CD4-positive, alpha-beta T cell treated with Interleukin-4 for 1 hour (primary cell): ENCODE measurements around the gene PLEKHG3.

Experiments
- DNase-seq, 2 donors: peaks; one replicate each; pipeline ENCODE4 v3.0.0-alpha.2; 2020 to 2022

The PLEKHG3 gene

DNA sequence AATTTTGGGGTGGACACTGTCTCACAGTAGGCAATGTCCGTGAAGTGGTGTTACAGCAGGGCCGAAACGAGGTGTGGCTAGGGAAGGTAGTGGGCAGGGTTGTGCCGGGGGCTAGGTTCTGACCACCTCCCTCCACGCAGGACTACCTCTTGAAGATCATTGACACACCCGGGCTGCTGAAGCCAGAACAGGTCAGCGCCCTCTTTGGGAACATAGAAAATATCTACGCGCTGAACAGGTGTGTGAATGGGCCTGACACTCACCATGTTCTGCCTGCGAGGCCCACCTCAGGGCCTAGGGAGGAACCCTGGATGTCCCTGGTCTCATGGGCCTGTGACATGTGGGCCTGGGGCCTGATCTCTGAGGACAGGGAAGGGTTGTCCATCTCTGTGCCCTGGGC is 24.6 kb downstream of the PLEKHG3 start:
- no peak for DNase-seq

DNA sequence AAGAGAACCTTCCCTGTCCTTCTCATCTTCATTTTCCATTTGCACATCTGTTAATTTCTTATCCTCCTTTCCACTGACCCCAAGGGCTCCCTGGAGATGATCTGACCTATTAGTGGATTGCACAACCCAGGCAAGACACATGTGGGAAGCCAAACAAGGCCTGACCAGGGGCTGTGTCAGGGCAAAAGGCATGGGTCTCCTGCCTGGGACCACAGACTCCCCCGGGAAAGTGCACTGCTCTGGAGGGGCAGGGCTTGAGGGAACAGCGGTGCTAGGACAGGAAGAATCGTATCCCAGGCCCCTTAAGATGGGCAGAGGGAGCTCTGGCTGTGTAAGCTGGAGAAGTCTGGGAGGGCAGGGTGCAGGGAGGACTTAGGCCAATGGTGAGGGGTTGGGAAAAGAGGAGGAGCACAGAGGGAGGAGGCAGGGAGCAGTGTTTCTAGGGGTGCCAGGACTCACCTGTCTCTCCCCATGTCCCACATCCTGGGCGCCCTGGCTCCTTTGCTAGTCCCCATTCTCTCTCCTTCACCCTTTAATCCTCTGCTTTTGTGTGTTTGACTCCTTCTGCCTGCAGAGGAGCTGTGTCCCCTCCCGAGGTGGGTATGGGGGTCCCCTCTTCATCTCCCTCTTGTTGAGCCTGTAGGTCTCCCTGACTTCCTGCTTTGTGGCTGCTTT is 25.3 kb downstream of the PLEKHG3 start:
- no peak for DNase-seq

GRCh38 chr14:64730061-64730440 is 25.8 kb downstream of the PLEKHG3 start:
- no peak for DNase-seq

DNA sequence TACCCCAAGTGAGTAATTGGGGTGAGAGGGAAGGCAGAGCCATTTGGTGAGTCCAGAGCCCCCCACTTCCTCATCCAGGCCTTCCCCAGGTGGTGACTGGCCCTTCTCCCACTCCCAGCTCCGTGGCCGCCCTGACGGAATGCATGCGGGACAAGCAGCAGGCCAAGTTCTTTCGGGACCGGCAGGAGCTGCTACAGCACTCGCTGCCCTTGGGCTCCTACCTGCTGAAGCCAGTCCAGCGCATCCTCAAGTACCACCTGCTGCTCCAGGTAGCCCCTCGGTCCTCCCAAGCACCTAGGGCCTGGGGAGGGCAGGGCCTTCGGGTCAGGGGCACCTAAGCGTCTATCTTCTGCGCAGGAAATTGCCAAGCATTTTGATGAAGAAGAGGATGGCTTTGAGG is 26.5 kb downstream of the PLEKHG3 start:
- no peak for DNase-seq

DNA sequence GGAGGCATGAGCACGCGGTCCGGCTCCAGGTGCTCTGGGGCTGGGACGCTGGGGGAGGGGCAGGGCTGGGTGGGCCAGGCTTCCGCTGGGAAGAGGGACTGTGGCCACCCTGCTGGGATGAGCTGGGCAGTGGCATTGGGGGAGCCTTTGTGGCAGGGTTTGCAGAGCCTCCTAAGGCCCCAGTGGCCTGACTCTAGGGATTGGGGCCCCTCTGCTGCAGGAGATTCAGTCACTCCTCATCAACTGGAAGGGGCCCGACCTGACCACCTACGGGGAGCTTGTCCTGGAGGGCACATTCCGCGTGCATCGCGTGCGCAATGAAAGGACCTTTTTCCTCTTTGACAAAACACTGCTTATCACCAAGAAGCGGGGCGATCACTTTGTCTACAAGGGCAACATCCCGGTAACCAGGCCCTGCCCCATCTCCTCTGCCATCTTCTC is 26.9 kb downstream of the PLEKHG3 start:
- no peak for DNase-seq

DNA sequence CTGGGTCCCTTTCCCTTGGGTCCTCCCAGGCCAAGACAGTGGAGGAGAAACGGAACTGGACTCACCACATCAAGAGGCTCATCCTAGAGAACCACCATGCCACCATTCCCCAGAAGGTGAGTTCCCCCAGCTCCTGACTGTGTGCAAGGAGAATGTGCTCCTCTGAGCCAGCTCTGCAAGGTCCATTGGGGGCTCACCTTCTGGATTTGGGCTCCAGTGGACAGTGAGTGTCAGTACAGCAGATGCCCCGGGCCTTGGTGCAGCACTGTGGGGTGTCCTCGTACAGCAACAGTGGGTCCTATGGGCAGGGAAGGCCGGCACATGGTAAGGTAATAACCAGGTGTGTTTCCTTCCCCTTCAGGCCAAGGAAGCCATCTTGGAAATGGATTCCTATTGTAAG is 27.8 kb downstream of the PLEKHG3 start:
- no peak for DNase-seq

- no peak for DNase-seq
These were observed 28.4 kb downstream of the PLEKHG3 start for GRCh38 chr14:64732536-64733120.

GRCh38 chr14:64733321-64733720 is 29.1 kb downstream of the PLEKHG3 start:
- no peak for DNase-seq

DNA sequence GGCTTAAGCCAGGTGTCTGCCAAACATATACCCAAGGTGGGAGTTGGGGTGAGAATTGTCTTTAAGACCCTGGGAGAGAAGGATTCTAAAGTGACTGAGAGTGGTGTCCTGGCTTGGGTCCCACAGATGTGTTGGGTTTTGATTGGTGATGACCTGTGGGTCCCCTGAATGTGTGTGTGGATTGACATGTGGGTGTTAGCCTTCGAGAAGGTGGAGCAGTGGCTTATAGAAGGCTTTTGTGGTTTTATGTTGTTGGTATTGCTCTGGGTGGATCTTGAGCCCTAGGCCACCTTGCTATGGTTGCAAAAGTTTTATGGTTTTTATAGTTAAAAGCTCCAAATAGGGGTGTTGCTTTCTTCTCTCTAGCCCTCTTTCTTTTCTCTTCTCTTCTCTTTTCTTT is 29.7 kb downstream of the PLEKHG3 start:
- no peak for DNase-seq

- DNase-seq, result no peak
These were observed 30.8 kb downstream of the PLEKHG3 start for GRCh38 chr14:64734990-64735389.

GRCh38 chr14:64736271-64737169 is 32.3 kb downstream of the PLEKHG3 start:
- no peak for DNase-seq

GRCh38 chr14:64737391-64738280 is 33.4 kb downstream of the PLEKHG3 start:
- no peak for DNase-seq

- DNase-seq, result no peak
These were observed 34.1 kb downstream of the PLEKHG3 start for GRCh38 chr14:64738281-64738804.

DNA sequence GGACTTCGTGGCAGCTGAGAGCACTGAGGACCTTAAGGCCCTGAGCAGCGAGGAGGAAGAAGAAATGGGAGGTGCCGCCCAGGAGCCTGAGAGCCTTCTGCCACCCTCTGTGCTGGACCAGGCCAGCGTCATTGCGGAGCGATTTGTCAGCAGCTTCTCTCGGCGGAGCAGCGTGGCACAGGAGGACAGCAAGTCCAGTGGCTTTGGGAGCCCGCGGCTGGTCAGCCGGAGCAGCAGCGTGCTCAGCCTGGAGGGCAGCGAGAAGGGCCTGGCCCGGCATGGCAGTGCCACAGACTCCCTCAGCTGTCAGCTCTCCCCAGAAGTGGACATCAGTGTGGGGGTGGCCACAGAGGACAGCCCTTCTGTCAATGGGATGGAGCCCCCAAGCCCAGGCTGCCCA is 37.0 kb downstream of the PLEKHG3 start:
- no peak for DNase-seq

DNA sequence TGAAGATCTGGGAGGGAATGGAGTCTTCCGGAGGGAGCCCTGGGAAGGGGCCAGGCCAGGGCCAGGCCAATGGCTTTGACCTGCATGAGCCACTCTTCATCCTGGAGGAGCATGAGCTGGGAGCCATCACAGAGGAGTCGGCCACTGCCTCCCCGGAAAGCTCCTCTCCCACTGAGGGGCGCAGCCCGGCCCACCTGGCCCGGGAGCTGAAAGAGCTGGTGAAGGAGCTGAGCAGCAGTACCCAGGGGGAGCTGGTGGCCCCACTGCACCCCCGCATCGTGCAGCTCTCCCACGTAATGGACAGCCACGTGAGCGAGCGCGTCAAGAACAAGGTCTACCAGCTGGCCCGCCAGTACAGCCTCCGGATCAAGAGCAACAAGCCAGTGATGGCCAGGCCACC is 37.7 kb downstream of the PLEKHG3 start:
- DNase-seq, result no peak

DNA sequence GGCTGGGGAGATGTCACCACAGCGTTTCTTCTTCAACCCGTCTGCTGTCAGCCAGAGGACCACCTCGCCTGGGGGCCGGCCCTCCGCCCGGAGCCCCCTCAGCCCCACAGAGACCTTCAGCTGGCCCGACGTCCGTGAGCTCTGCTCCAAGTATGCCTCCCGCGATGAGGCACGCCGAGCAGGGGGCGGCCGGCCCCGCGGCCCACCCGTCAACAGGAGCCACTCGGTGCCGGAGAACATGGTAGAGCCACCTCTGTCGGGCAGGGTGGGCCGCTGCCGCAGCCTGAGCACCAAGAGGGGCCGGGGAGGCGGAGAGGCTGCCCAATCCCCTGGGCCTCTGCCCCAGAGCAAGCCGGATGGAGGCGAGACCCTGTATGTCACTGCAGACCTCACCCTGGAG is 38.8 kb downstream of the PLEKHG3 start:
- DNase-seq, result no peak

DNA sequence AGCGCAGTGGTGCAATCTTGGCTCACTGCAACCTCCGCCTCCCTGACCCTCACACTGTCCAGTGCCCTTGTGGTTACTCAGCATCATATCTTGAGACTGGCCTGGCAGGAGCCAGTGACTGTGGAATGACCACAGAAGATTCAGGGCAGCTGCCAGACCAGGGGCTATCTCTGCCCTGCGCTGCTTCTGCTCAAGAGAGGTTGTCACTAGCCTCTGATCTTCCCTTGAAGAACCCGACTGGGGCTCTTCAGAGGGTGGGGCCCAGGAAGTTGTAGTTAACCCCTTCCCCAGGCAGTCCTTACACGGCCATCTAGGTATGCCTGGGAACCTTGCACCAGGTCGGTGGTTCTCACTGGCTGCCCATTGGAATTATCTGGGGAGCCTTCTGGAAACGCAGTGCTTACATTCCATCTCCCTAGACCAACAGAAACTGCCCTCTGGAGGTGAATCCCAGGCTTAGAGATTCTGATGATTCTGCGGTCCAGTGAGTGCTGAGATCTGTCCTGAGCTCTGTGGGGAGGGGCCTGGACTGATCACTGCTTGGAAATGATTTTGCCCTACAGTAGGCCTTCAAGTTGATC is 41.4 kb downstream of the PLEKHG3 start:
- DNase-seq, result no peak

DNA sequence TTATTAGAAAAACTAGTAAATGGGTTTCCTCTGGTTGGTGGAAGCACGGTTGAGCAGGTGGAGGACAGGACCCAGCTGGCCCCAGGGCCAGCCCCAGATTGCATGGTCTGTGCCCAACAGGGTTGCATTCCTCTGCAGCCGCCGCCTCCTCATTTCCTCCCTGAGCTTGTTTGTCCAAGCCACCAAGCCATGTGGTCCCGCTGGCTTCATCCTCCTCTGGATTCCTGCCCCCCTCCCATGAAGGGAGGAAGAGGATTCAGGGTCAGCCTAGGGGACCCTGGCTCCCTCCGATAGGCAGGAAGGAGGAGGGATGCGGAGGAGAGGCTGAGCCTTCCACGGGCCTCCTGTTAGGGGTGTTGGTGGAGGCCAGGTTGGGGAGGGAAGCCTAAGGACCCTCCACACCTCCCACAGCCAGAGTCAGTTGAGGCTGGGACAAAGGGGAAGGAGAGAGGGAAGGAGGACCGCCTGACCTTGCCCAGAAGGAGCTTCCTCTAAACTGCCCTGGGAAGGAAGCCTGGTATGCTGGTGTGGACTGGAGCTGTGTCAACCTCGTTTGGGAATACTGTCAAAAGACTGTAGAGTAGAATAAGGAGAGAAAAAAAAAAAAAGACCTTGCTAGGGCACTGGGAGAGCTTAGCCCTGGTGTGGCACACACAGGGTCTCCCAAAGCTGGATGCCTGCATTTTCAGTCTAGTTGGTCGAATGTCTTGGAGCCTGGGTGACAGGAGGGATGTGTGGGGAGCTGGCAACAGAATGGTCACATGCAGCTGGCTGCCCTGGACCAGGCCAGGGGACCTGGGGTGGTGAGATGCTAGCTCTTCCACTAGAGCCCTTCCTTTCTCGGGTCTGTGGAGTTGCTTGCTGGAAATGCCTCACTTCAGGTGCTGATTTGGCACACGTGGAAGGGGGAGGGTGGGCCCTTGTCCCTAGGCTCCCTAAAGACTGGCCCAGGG is 42.4 kb downstream of the PLEKHG3 start:
- no peak for DNase-seq

DNA sequence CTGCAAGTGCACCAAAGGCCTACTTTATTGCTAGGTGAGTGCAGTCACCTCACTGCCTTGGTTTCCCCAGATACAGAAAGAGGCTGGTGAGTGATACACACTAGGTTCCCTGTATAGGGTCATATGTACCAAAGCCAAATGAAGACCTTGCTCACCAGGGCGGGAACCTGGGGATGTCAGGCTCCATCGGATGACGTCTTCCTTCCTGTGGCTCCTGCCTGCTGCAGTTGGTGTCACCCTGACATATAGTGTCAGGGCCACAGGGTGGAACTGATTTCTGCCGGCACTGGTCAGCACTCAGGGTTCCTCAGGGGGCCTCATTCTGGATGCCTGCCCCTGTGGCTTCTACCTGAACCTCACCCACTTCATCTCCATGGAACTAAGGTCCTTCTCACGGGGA is 43.1 kb downstream of the PLEKHG3 start:
- no peak for DNase-seq

- DNase-seq, result no peak
These were observed 44.3 kb downstream of the PLEKHG3 start for GRCh38 chr14:64748521-64748920.
